Measurements from ENCODE around the gene EFCC1. TPM values are rescaled to one million over a fixed set of nuclear protein-coding genes. Genes with fewer than 3 reads are reported as not detected.

The EFCC1 gene
- polyA plus RNA-seq, 1 experiment = 0.27 TPM

DNA sequence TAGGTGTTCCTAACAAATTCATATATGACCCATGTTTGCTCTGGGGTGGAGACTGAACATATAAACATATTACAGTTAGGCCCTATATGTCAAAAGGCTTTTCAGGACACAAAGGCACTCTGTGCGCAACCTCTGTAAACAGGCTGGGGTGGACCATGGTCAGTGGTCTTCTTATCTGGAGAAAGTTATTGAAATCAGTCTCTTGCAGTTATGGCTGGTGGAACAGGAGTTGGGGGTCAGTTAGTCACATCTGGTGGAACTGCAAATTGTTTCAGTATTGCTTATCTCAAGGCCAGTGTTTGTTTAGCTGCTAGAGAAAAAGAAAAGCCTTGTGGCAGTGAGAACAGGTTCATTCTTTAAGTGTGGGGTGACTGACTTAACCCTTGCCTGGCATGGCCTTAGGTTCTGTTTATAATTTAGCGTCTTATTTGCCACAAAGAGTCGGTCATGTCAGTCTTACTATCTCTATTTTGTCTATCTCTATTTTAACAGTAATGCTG lies 53.6 kb downstream of the EFCC1 start:
- no peak overlapping the region for H3K4me3 ChIP-seq (ENCODE audit: low read depth, low read length)
- ChIA-PET POLR2A (no interaction called here), CTCF (interaction anchor here (0.7 to 2.4 kb wide), 9 partner anchors 11 to 191 kb away, joined by 4 to 34 read pairs (median 6); no protein-coding TSS in a partner anchor)
- TF ChIP-seq, protein P1, sequence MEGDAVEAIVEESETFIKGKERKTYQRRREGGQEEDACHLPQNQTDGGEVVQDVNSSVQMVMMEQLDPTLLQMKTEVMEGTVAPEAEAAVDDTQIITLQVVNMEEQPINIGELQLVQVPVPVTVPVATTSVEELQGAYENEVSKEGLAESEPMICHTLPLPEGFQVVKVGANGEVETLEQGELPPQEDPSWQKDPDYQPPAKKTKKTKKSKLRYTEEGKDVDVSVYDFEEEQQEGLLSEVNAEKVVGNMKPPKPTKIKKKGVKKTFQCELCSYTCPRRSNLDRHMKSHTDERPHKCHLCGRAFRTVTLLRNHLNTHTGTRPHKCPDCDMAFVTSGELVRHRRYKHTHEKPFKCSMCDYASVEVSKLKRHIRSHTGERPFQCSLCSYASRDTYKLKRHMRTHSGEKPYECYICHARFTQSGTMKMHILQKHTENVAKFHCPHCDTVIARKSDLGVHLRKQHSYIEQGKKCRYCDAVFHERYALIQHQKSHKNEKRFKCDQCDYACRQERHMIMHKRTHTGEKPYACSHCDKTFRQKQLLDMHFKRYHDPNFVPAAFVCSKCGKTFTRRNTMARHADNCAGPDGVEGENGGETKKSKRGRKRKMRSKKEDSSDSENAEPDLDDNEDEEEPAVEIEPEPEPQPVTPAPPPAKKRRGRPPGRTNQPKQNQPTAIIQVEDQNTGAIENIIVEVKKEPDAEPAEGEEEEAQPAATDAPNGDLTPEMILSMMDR (IDR thresholded peaks at IDR 0.05; ENCODE audit: low read depth, low read length) = no peak
- H3K27me3 ChIP-seq (ENCODE audit: control insufficient read depth, insufficient read depth, low read length) = peaks cover 25% of the 10 kb centered on the region
- no peak for DNase-seq (ENCODE audit: low read depth, low spot score)
- no peak overlapping the region for H3K27ac ChIP-seq (ENCODE audit: low read depth, low read length)
- H3K9me3 ChIP-seq (ENCODE audit: control insufficient read depth, insufficient read depth, low read length) = no peaks in the 10 kb centered on the region

DNA sequence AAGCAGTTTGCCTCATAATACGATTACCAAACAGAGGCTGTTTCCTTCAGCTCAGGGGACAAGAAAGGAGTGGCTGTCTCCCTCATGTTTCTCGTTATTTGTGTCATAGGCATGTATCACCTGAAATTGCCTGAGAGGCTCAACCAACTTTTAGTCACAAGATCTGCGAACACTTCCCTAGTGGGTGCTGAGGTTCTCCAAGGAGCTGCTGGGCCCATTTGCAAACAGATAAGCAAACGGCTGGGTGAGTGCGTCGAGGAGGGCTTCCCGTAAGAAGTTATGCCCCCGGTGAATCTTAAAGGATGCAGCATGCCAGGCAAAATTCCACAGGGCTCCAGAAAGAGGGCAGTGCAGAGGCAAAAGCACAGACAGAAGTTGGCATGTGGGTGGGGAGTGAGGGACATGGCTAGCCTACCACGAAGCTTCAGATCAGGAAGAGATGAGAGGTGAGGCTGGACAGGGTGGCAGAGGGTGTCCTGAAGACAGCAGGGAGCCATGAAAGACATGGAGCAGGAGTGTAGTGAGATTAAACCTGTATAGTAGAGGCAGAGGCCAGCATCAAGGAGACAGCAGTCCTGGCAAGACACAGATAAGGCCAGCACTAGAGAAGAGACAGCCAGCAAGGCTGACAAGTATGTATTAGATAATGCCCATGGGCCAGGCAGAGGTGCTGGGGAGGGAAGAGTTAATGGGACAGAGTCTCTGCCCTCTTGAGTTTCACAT lies 55.5 kb downstream of the EFCC1 start:
- POLR2A ChIA-PET = no interaction called here
- H3K27me3 ChIP-seq (ENCODE audit: control insufficient read depth, insufficient read depth, low read length) = peaks cover 32% of the 10 kb centered on the region
- TF ChIP-seq, protein P1 (IDR thresholded peaks at IDR 0.05; ENCODE audit: low read depth, low read length) = no peak
- no peak for DNase-seq (ENCODE audit: low read depth, low spot score)
- no peak overlapping the region for H3K27ac ChIP-seq (ENCODE audit: low read depth, low read length)
- CTCF ChIA-PET = interaction anchor here (1.0 to 1.4 kb wide), 3 partner anchors 86 to 189 kb away, joined by 3 to 4 read pairs (median 3); no protein-coding TSS in a partner anchor
- H3K9me3 ChIP-seq (ENCODE audit: control insufficient read depth, insufficient read depth, low read length) = no peaks in the 10 kb centered on the region
- no peak overlapping the region for H3K4me3 ChIP-seq (ENCODE audit: low read depth, low read length)

DNA sequence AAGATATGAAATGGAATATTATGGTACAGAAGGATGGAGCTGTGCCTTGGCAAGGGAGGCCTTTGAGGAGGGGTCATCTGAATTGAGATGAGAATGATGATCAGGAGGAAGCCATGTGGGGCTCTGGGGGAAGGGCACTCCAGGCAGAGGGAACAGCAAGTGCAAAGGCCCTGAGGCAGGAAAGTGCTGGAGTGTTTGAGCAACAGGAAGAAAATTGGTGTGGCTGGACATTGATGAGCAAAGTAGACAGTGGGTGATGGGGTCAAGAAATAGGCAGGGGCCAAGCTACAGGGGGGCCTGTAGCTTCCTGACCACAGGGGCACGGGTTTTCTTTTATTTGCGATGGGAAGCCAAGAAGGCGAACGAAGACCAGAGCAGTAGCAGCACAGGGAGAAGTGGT lies 56.1 kb downstream of the EFCC1 start:
- peaks cover 32% of the 10 kb centered on the region for H3K27me3 ChIP-seq (ENCODE audit: control insufficient read depth, insufficient read depth, low read length)
- TF ChIP-seq, protein P1 (IDR thresholded peaks at IDR 0.05; ENCODE audit: low read depth, low read length) = no peak
- ChIA-PET CTCF (interaction anchor here (1.4 kb wide), 1 partner anchor 188 kb away, joined by 3 read pairs; no protein-coding TSS in a partner anchor), POLR2A (no interaction called here)
- H3K27ac ChIP-seq (ENCODE audit: low read depth, low read length) = no peak overlapping the region
- DNase-seq (ENCODE audit: low read depth, low spot score) = no peak
- H3K4me3 ChIP-seq (ENCODE audit: low read depth, low read length) = no peak overlapping the region
- H3K9me3 ChIP-seq (ENCODE audit: control insufficient read depth, insufficient read depth, low read length) = no peaks in the 10 kb centered on the region

DNA sequence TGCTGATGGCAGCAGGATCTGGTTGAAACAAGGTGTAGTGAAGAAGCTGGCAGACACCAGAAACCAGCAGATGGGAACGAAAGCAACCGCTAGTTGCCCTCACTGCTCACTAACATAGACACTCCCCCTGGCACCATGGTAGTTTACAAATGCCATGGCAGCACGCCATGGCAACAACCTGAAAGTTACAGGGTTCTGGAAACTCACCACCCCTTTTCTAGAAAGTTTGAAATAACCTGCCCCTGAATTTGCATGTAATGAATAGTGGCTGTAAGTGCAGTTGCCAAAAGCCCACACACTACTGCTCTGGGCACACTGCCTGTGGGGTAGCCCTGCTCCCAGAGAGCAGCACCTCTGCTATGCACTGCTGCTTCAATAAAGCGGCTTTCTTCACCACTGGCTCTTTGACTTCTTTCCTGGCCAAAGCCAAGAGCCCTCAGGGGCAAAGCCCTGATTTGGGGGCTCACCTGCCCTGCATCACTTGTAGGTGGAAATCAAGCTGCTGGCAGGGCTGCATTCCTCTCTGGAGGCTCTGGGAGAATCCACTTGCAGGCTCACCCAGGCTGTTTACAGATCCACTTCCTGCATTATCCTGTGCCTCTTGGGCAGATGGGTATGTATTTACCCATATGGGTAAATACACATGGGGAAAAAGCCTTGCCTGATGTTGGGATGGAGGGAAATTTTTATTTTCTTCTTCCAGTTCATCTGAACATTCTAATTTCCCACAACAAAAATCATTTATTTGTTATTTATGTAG lies 57.5 kb downstream of the EFCC1 start:
- no peak overlapping the region for H3K4me3 ChIP-seq (ENCODE audit: low read depth, low read length)
- TF ChIP-seq, protein P1 (IDR thresholded peaks at IDR 0.05; ENCODE audit: low read depth, low read length) = no peak
- POLR2A ChIA-PET = no interaction called here
- no peak for DNase-seq (ENCODE audit: low read depth, low spot score)
- CTCF ChIA-PET = interaction anchor here (0.6 kb wide), 1 partner anchor 58 kb away, joined by 3 read pairs; no protein-coding TSS in a partner anchor
- peaks cover 32% of the 10 kb centered on the region for H3K27me3 ChIP-seq (ENCODE audit: control insufficient read depth, insufficient read depth, low read length)
- H3K9me3 ChIP-seq (ENCODE audit: control insufficient read depth, insufficient read depth, low read length) = no peaks in the 10 kb centered on the region
- H3K27ac ChIP-seq (ENCODE audit: low read depth, low read length) = no peak overlapping the region

All from AG04450 (cell line).